ENCODE results near the gene TSKU.
"Not testable (repeated sequence)": the region's sequence is repeated elsewhere in the genome, so short reads cannot be mapped to it uniquely, and the experiment has no call there.

TSKU gene

DNA sequence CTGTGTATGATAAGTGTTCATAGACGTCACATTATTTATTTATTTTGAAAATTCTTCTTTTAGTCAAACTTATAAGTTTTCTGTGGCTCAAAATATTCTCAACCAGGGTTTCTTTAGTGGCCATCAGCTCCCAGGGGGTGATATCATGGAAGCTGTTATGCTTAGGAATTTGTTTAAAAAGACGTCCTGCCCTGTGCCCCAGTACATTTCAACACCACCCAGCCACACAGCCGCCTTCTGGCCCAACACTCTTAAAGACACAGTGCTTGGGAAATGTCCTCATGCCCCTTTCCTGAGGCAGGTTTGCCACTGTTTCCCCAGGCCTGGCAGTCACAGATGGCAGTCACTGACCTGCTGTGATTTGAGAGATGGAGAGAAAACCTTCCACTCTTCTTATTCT, 19.9 kb downstream of the TSKU start:
- DNase-seq, result no peak

DNA sequence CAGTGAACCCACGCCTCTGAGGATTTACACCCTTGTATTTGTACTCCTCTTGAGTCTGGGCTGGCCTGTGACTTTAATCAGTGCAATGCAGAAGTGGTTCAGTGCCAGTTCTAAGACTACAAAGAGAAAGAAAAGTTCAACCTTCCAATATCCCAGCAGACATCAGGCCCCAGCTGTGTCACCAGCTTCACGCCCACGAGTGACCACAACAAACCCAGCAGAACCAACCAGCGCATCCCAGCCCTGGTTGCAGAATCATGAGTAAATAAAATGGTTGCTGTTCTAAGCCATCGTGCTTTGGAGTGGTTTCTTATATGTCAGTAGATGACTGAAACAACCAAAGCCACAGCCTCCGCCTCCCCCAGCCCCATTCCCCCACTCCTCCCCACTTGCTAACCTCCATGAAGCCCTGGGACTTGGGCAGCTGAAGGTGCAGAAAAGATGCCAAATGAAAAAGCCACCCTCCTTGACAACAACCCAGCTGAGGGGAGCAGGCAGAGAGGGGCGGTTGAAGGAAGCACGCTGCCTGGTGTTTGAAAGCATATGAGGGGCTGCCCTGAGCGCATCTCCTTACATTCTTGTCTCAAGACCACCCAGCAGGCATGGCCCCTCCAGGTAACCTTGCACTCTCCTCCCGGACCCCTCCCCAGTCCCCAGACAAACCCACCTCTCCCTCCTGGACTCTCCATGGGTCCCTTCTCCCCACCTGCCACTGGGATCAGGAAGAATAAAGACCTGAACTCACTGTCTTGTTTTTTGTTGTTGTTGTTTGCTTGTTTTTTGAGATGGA, 20.9 kb downstream of the TSKU start:
- DNase-seq, result no peak

GRCh38 chr11:76805206-76805913, 22.2 kb downstream of the TSKU start:
- DNase-seq, result no peak

GRCh38 chr11:76806131-76806530, 23.0 kb downstream of the TSKU start:
- no peak for DNase-seq

GRCh38 chr11:76806608-76807205, 23.6 kb downstream of the TSKU start:
- no peak for DNase-seq

GRCh38 chr11:76807206-76807875, 24.2 kb downstream of the TSKU start:
- DNase-seq, result peak; percentile 37

DNA sequence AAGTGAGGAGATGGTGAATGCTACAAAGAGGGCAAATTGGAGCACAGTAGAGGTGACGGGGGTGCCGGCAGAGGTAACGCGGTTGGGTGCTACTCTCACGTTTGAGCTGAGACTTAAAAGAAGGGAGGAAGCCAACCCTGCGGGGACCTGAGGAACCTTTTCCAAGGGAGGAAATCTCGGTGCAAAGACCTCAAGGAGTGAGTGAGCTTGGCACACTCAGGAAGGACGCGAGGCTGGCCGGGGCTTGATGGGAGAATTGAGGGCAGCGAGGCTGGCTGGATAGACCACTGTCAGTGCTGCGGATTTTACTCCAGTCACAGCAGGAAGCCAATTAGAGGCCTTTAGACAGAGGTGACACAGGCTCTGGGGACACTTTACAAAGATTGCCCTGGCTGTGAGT, 25.0 kb downstream of the TSKU start:
- DNase-seq, result no peak

DNA sequence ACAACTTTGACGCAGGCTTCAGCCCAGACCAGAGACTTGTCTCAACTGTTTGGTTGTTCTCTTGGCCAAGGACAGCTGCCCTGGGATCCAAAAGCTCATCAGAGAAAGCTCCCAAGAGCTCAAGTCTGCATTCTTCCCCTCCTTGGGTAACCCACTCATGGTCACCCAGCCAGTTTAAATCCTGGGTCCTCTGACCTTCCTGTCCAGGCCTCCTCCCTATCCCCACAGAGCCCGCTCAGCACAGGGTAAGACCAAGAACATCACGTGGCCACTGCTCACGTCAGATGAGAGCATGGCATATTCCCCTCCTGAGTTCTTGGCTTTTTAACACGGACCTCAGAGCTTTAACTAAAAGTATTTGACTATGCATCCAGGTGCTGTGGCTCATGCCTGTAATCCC, 25.8 kb downstream of the TSKU start:
- DNase-seq, result no peak

DNA sequence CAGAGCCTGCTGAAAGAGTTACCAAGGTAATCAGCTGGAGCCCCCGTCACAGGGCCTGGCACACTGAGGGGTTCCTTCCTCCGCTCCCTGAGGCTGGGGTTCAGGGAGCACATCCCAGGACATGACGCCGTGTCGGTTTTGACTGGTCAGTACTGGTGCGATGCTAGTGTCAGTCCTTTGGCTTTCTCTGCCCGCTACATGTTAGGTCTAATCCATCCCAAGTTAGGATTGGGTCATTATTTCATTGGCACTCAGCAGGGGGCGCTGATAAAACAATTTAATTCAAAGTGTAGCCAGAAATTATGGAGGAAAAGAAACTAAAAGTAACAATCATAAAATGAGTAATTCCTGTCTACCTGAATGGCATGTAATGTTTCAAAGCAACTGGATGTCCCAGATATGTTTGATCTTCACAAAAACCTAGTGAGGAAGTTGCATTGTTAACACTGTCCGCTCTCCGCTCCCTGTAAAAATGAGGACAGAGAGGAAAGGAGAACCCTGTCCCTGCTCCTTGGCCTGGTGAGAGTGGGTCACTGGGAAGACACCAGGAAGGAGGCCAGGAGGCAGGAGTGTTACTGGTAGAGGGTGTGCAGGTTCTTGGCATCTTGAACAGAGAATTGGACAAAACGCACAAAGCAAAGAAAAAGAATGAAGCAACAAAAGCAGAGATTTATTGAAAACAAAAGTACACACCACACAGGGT, 27.1 kb downstream of the TSKU start:
- DNase-seq, result no peak

GRCh38 chr11:76811259-76811658, 28.1 kb downstream of the TSKU start:
- DNase-seq, result no peak

GRCh38 chr11:76814414-76814813, 31.3 kb downstream of the TSKU start:
- DNase-seq, result no peak

DNA sequence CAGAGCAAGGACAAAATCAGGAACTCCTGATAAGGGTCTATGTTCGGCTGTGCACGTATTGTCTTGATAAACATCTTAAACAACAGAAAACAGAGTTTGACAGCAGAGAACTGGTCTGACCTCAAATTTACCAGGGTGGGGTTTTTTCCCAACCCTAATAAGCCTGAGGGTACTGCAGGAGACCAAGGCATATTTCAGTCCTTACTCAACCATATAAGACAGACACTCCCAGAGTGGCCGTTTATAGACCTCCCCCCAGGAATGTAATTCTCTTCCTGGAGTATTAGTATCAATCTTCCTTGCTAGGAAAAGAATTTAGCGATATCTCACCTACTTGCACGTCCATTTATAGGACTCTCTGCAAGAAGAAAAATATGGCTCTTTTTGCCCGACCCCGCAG, 32.5 kb downstream of the TSKU start:
- DNase-seq, result not testable (repeated sequence)

- no peak for DNase-seq
Measured at GRCh38 chr11:76820184-76820566, 37.0 kb downstream of the TSKU start.

GRCh38 chr11:76821396-76821795, 38.2 kb downstream of the TSKU start:
- not testable (repeated sequence) for DNase-seq

- no peak for DNase-seq
Measured at GRCh38 chr11:76822406-76822805, 39.2 kb downstream of the TSKU start.

- DNase-seq, result no peak
Measured at GRCh38 chr11:76823481-76824028, 40.4 kb downstream of the TSKU start.

- no peak for DNase-seq
Measured at GRCh38 chr11:76824083-76824939, 41.2 kb downstream of the TSKU start.

DNA sequence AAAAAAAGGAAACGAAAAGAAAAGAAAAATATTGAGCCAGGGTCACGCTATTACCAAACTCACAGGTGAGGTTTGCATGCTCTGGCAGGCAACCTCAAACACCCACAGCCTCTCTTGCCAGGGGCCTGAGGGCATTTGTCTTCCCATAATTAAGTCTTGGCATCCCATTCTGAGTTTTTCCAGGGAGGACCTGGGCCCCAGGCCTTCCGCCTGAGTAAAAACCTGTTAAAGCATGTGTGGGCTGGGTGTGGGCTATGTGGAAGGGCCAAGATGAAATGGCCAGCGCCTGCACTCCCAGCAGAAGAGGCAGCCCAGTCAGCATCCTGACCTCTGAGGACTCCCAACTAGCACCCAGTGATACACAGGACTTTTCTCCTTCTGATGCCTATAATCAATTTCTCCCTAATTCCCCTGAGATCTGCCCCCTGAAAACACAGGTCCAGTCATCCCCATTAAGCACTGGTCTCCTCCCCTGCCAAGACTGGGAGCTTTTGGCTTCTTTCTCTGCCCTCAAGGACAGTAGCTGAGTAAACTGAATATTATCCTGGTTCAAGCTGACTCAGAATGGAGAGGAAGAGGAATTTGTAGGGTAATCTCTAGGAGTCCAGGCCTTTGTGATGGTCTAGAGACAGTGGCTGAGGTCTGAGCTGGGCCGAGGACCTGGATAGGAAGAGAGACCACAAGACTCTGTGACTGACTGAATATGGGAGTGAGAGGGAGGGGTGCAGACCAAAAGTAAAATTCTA, 42.0 kb downstream of the TSKU start:
- no peak for DNase-seq

GRCh38 chr11:76825726-76826396, 42.7 kb downstream of the TSKU start:
- no peak for DNase-seq

DNA sequence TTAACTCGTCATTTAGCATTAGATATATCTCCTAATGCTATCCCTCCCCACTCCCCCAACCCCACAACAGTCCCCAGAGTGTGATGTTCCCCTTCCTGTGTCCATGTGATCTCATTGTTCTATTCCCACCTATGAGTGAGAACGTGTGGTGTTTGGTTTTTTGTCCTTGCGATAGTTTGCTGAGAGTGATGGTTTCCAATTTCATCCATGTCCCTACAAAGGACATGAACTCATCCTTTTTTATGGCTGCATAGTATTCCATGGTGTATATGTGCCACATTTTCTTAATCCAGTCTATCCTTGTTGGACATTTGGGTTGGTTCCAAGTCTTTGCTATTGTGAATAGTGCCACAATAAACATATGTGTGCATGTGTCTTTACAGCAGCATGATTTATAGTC, 43.4 kb downstream of the TSKU start:
- DNase-seq, result not testable (repeated sequence)

Data from activated effector memory CD4-positive, alpha-beta T cell treated with Interleukin-2 at 50 U/mL for 16 hours (primary cell).